HG03045 (cell line): Measurements from ENCODE around the gene SH3RF2.
"Not testable (repeated sequence)": the region's sequence is repeated elsewhere in the genome, so short reads cannot be mapped to it uniquely, and the experiment has no call there.

Source experiments
- ATAC-seq: cut with Tn5 transposase; IDR thresholded peaks from one replicate; pipeline ENCODE4 v1.9.1; 2021; ENCODE audit warnings: mild to moderate bottlenecking, moderate library complexity; ENCODE audit not compliant: unreplicated experiment

Gene SH3RF2

DNA sequence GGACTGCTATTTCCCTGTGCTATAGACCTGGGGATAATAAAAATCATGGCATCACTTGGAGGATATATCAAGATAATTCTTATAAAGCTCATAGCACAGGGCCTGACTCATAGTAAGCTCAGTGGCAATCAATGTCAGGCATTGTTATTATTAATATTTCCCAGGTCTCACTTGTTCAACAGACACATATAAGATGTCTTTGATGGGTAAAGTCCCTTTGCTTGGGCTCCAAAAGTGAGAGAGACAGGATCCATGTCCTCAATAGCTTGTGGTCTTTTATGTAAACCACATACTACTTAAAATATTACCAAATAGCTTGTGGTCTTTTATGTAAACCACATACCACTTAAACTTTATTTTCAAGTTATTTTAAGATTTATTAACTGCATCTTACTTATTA, 11.2 kb downstream of the SH3RF2 start:
- ATAC-seq = no peak

DNA sequence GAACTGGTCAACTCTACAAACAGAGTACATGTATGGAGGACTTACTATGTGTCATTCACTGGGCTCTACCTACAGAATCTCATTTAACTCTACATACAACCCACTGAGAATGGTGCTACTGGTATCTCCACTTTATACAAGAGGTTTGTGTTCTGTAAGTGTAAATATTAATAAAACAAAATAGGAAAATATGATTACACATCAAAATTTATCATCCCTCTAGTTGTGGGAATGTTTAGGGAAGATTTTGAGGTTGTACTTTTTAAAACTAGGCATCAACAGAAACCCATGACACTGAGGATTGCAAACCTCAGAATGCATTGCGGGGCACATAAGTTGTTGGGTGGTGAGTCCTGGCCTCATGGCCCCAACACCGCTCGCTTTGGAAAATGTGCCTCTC, 11.7 kb downstream of the SH3RF2 start:
- no peak for ATAC-seq

DNA sequence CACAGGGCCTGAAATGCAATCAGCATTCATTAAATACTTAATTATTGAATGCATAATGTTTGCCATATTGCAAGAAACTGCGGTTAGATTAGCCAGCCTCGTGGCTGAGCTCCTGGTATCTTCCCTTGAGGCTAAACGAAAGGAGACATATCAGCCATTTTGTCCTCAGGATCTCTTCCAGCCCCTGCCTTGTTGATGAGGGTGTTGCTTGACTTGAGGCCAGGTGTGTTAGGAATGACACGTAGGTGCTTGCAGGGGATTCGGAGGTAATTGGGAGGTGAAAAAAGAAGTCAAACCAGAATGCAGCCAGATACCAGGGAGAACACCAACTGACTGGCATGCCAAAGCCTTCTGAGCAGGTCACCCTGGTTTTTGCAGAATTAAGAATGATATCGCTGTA, 12.5 kb downstream of the SH3RF2 start:
- ATAC-seq = no peak

DNA sequence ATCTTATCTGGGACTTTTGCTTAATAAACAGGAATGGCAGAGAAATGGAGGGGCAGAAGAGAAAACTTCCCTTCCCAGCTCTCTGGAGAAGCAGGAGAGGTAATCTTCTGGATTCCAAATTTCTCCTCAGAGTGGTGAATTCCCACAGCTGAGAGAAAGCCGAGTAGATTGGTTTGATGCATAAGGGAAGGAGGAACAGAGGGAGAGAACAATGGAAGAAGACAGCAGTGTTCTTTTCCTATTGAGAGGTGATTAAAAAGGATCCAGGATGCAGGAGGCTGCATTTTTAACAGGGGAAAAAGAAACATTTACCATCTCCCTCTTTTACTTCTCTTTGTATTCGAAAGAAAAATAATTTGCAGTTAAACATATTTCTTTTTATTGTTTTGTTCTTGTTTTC, 13.1 kb downstream of the SH3RF2 start:
- ATAC-seq = no peak

DNA sequence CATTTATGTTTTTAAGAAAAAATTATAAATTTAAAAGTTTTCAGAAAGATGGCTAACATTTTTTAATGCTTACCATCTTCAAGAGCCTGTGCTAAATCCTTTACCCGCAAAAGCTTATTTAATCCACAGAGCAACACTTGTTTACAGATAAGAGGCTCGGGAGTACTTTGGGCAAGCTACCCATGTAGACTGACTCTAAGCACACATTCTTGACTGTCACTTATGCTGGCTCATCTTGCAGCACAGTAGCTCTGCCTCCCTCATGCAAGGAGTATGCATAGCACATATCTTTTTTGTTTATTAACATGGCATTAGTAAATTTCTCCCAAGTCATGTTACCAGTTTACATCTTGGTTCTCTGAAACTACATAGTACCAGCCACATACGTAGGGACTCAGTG, 14.7 kb downstream of the SH3RF2 start:
- no peak for ATAC-seq

DNA sequence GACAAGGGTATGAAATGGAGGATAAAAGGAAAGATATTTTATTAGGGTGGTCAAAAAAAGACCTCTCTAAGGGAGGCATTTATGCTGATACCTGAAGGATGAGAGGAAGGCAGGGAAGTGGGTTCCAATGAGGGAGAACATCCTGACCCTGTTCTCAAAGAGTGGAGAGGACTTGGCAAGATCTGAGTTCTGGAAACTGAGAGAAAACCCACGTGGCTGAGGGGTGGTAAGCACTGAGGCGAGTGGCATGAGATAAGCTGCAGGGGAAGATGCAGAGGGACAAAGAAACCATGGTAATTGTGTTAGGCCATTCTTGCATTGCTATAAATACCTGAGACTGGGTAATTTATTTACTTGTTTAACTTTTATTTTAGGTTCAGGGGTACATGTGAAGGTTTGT, 16.8 kb downstream of the SH3RF2 start:
- ATAC-seq = no peak

DNA sequence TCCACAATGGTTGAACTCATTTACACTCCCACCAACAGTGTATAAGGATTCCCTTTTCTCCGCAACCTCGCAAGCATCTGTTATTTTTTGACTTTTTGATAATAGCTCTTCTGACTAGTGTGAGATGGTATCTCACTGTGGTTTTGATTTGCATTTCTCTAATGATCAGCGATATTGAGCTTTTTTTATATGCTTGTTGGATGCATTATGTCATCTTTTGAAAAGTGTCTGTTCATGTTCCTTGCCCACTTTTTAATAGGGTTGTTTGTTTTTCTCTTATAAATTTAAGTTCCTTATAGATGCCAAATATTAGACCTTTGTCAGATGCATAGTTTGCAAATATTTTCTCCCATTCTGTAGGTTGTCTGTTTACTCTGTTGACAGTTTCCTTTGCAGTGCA, 17.8 kb downstream of the SH3RF2 start:
- ATAC-seq = not testable (repeated sequence)

DNA sequence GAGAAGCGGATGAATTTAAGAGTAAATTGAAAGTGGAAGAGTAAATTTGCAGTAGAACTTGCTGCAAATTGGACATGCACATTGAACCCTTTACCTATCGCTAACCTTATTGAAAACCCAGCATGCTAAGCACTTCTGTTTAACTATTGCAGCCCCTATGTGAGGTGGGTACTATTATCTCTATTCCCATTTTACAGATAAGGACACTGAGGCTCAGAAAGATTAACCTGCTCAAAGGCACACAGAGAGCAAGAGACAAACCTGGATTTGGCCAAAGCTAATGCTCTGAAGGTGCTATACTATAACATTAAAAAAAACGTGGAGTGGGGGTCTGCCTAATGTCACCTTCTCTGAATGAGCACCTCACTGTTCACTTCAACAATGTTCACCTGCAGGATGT, 21.0 kb downstream of the SH3RF2 start:
- ATAC-seq = no peak

DNA sequence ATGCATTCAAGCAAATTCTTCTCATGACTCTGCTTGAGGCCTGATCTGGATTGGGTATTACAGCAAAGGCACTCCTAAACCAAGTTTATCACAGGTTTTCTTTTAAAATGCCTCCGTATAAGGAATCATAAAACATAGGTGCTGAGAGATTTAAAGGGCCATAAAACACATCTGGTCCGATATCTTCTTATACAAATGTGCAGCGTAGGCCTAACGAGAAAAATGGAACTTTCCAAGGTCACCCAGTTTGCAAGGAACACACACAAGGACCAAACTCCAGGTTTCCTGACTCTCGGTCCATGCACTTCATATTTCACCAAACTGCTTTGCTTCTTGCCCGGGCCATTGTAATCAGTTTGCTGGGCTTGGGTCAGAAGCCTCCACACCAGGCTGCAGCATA, 22.1 kb downstream of the SH3RF2 start:
- ATAC-seq = no peak

DNA sequence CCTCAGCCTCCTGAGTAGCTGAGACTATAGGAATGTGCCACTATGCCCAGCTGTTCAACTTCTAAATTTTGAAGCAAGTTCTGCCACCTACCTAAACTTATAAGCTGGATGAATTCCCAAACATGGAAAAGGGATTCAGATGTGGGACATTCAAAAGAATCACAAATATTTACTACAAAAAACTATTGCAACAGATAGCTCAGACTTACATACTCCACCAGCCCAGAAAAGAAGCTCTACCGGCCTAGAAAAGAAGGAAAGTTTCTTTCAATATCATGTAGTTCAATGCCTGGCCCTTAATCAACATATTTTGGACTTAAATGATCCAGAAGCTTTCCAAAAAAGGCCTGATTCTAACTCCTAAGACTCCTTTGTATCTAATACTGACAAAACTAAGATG, 23.8 kb downstream of the SH3RF2 start:
- ATAC-seq = no peak

DNA sequence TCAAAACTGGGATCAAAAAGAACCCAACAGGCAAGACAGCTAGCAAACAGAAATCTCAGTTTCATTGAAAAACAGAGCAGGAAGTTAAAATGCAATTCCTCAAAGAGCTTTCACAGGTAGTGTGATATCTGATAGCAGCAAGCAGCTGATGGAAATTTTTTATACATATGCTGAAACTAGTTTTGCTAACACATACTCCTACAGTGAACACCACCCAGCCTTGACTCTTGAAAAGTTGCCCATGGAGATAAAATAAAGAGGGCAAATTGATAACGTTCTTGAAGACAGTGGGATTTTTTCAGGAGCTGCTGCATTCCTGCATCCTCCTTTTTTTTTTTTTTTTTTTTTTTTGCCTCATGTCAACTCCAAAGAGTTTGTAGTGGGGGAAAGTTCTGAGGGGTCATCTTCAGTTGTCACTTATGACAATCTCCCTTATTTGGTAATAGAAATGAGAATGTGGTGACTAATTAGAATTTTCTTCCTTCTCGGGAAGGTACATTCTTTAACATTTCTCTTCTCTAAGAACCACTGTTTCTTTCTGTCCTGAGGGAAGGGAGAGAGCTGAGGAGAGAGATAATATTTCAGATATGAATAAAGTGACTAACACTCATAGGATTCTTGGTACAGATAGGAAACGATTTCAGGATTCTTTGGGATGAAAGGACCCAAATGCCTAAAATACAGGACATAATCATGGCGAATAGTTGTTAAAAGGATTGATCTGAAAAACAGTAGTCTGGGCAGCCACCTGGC, 24.6 kb downstream of the SH3RF2 start:
- ATAC-seq = no peak

DNA sequence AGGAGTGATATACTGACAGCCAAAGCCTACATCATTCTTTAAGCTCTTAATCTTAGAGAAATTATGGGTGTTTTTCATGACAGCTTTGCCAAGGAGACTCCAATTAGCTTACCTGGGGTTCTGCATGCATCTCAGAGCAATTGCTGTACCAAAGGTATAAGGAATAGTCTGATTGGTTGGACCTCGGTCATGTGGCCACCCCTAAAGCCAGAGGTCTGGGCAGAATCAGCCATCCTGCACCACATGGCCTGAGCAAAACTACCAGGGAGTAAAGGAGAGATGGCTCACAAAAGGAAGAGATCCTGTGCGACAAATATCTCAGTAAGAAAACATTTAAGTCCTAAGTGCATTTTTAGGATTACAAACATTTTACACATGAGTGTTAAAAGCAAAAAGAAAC, 25.6 kb downstream of the SH3RF2 start:
- no peak for ATAC-seq

DNA sequence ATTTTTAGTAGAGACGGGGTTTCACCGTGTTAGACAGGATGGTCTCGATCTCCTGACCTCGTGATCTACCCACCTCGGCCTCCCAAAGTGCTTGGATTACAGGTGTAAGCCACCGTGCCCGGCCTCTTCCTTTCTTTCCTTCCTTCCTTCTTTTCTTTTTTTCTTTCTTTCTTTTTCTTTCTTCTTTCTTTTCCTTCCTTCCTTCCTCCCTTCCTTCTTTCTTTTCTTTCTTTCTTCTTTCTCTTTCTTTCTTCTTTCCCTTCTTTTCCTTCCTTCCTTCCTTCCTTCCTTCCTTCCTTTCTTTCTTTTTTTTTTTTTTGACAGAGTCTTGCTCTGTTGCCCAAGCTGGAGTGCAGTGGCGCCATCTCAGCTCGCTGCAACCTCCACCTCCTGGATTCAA, 27.6 kb downstream of the SH3RF2 start:
- not testable (repeated sequence) for ATAC-seq

DNA sequence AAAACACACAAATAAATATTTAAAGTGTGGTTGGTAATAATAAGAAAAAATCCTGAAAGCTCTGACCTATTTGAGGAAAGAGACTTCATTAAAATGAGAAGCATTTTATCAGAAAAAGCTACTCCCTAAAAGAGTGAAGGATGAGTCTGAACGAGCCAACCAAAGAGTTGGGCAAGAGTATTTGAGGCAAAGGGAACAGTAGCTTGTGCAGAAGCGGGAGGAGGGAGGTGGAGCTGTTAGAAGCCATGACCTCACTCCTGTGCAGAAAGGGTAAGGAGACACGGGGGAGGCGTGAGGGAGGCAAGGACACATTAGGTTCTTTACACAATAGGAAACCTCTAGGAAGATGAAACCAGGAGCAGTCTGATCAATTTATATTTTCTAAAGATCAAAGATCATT, 29.4 kb downstream of the SH3RF2 start:
- ATAC-seq = no peak

DNA sequence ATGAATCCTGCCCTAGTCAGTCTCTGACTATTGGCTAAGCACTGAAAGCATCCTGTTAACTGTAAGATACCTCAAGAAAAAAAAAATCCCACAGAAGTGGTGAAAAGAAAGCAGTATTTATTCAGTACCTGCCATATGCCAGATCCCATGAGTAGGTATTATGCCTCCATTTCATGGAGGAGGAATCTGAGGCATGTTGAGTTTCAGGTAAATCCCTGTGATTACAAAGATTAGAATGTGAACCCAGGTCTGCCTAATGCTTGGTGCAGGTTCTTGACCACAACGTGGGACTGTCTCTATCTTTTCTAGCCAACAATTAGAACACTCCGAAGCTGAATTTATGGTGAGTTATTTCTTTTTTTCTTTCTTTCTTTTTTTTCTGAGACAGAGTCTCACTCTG, 30.9 kb downstream of the SH3RF2 start:
- no peak for ATAC-seq

DNA sequence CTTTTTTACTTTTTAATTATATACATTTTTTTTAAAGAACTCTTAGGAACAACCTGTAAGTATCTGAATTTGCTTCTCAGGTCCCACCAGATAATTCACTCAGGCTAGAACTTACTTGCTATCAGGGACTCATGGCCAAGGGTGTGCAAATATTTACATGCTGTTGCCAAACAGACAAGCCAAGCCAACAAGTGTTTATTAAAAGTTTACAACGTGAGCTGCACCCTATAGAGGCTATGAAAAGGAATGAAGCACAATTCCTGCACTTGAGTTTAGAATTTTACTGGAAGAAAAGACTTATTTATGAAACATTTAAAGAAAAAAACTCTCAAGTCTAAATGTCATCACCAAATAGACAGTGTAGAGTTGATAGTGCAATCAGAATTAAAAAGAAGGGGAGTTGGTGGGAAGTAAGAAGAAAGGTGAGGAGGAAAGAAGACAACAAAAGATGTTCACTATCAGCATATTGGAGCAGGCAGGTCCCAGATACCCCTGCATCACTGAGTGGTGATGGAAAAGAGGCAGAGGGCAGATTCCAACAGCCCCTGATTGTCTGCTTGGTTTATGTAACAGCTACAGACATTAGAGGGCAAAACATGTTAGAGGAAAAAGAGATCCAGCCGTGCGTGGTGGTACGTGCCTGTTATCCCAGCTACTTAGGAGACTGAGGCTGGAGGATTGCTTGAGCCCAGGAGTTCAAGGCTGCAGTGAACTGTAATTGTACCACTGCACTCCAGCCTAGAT, 32.8 kb downstream of the SH3RF2 start:
- ATAC-seq = no peak

DNA sequence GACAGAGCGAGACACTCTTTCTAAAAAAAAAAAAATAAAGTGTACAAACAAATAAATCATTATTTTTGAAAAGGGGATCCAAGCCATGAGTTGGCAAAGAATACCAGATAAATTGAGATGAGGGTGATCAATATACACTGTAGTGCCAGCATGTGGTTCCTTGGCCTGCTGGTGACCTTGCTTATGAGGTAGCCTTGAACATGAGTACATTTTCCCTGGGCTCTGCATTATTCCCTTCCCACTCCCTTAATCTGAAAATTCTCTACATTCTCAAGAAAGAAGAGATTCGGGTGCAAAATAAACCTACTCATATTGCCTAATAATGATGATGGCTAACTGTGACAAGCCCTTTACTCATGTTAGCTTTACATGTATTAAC, 33.3 kb downstream of the SH3RF2 start:
- no peak for ATAC-seq

DNA sequence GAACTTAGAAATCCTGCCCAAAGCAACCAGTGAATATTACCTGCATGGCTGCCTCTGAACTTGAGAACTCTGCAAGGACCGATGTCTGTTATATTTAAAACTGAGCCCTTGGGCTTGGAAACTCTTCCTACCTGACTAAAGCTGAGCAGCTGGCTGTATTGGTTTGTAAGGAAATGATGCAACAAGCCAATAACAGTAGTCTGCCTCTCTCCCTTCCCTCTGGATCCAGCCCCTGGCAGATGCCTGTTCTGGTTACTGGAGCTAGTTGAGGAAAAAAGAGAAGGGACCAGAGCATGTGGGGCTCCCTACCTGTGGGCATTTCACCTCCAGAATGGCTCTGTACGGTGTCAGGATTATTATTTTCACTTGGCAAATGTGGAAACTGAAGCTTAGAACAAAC, 34.7 kb downstream of the SH3RF2 start:
- no peak for ATAC-seq

DNA sequence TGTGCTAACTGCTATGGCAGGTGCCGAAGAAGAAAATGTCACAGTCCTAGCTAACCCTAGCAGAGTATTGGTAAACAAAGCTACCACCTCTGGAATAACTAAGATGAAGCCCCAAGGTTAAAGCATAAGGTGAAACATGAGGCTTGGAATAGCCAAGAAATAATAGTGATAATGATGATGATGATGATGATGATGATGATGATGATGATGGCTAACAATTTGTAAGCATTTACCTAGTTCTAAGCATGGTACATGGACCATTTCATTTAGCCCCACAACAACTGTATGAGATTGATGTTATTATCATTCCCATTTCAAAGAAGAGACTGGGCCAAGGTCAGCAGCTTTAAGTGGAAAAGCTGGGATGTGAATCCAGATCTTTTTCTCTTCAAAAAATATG, 35.3 kb downstream of the SH3RF2 start:
- no peak for ATAC-seq

DNA sequence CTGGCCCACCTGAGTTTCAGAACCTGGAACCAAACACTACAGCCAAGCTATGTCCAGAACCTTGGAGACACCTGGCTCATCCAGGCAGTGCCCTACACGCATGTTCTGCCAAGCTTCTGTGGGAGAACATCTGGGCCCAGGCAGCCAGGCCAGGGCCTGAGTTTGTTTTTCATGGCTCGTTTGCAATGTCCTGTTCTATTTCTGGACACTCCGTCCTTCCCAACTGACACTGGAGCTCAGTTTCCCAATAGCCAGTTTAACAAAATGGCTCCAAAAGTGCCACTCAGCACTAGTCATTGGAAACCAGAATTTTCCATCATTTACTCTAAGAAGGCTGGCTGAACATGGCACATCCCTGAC, 38.6 kb downstream of the SH3RF2 start:
- no peak for ATAC-seq

DNA sequence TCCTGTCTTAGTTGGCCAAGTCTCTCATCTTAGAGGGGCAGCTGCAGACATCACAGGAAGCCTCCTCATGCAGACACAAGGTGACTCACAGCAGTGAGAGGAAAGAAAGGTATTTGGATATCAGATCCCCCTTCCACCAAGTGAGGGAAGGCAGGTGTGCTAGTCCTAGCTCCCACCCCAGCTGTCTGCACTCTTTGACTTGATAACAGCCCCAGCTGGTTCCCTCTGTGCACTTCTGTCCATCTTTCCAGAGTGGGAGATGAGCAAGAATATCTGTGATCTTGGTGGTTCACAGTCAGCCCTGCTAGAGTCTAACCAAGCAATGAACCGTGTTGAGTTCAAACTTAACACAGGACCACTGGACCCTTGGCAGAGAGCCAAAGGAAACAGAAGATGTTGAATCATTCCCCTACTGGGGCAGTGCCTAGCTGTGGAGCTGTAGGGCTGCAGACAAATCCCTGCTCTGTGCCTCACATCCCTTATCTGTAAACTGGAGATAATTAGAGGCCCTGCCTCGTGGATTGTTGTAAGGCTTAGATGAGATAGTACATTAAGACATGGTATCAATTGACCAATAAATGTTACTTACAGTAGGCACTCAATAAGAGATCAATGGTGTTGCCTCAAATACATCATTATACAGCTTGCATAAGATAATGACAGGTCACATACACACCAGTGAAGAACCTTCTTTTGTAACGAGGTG, 39.1 kb downstream of the SH3RF2 start:
- ATAC-seq = no peak
